ENCODE measurements around the gene CAMK1D.

GRCh38 chr10:12721334-12721733 is 372.0 kb downstream of the CAMK1D start:
- TF ChIP-seq CTCF (conservative IDR thresholded peaks at IDR 0.05; ENCODE audit: low read length) (no peak), EZH2phosphoT487 (IDR thresholded peaks at IDR 0.05; ENCODE audit: borderline replicate concordance, low read depth, low read length) (no peak)

Data from OCI-LY7 (cell line).